PC-9 (cell line): Measurements from ENCODE around the gene DYSF.

Experiments used
- EZH2 ChIP-seq: fragments of 200-600 bp; sonication (generic); IDR thresholded peaks from 2 replicates; pipeline ENCODE4 v1.8.0; 2017; ENCODE audit warnings: antibody characterized with exemption, low read depth
- TF ChIP-seq, protein P1 (sequence below): fragments of 200-600 bp; sonication (generic); conservative IDR thresholded peaks from 2 replicates; pipeline ENCODE4 v1.6.1; 2017; ENCODE audit warnings: mixed run types, antibody characterized with exemption, mild to moderate bottlenecking, moderate library complexity

GRCh38 chr2:71608441-71608840 lies 155.1 kb downstream of the DYSF start:
- TF ChIP-seq, protein P1, sequence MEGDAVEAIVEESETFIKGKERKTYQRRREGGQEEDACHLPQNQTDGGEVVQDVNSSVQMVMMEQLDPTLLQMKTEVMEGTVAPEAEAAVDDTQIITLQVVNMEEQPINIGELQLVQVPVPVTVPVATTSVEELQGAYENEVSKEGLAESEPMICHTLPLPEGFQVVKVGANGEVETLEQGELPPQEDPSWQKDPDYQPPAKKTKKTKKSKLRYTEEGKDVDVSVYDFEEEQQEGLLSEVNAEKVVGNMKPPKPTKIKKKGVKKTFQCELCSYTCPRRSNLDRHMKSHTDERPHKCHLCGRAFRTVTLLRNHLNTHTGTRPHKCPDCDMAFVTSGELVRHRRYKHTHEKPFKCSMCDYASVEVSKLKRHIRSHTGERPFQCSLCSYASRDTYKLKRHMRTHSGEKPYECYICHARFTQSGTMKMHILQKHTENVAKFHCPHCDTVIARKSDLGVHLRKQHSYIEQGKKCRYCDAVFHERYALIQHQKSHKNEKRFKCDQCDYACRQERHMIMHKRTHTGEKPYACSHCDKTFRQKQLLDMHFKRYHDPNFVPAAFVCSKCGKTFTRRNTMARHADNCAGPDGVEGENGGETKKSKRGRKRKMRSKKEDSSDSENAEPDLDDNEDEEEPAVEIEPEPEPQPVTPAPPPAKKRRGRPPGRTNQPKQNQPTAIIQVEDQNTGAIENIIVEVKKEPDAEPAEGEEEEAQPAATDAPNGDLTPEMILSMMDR, result no peak
- no peak for TF ChIP-seq EZH2
